PC-9 (cell line): ENCODE results near the gene KDM4E.

Source experiments
- CTCF ChIP-seq: fragments of 200-600 bp; sonication (generic); conservative IDR thresholded peaks from 2 replicates; pipeline ENCODE4 v1.6.1; 2017; ENCODE audit warnings: mixed run types, antibody characterized with exemption, mild to moderate bottlenecking, moderate library complexity
- EZH2 ChIP-seq: fragments of 200-600 bp; sonication (generic); IDR thresholded peaks from 2 replicates; pipeline ENCODE4 v1.8.0; 2017; ENCODE audit warnings: antibody characterized with exemption, low read depth

- TF ChIP-seq CTCF: no peak
- TF ChIP-seq EZH2: no peak
These were observed 10.3 kb downstream of the KDM4E start for GRCh38 chr11:95035316-95035715.
